Osteoblast (primary cell): Measurements from ENCODE around the gene ZFP36. TPM values are rescaled to one million over a fixed set of nuclear protein-coding genes. Genes with fewer than 3 reads are reported as not detected.

Source experiments
- DNase-seq: peaks from one replicate; pipeline ENCODE4 v3.0.0; 2011; ENCODE audit warnings: low spot score, mixed read lengths; ENCODE audit not compliant: insufficient read length; ENCODE audit errors: missing footprints
- H2AFZ ChIP-seq: 2 replicates; pipeline ENCODE4 v1.6.0; 2011; ENCODE audit warnings: mild to moderate bottlenecking, low read length
- H3K27ac ChIP-seq: 2 replicates; pipeline ENCODE4 v1.5.1; 2011; ENCODE audit warnings: mild to moderate bottlenecking, low read depth, low read length, moderate library complexity
- H3K27me3 ChIP-seq: 2 replicates; pipeline ENCODE4 v1.6.0; 2012; ENCODE audit warnings: mild to moderate bottlenecking, control low read depth, inconsistent platforms, low read length, moderate library complexity; ENCODE audit not compliant: insufficient read depth
- H3K36me3 ChIP-seq: 2 replicates; pipeline ENCODE4 v1.5.1; 2011; ENCODE audit warnings: mild to moderate bottlenecking, low read length, control low read depth, moderate library complexity; ENCODE audit not compliant: insufficient read depth
- H3K4me1 ChIP-seq: 2 replicates; pipeline ENCODE4 v1.5.1; 2011; ENCODE audit warnings: mild to moderate bottlenecking, low read length, control low read depth, moderate library complexity; ENCODE audit not compliant: insufficient read depth
- H3K4me2 ChIP-seq: 2 replicates; pipeline ENCODE4 v1.6.0; 2011; ENCODE audit warnings: mild to moderate bottlenecking, low read length; ENCODE audit not compliant: insufficient read depth
- H3K4me3 ChIP-seq: fragments of 200-600 bp; sonication (generic); 3 replicates; pipeline ENCODE4 v1.5.1; 2012; ENCODE audit warnings: mild to moderate bottlenecking, low read length, inconsistent platforms; ENCODE audit not compliant: insufficient read depth
- H3K79me2 ChIP-seq: 2 replicates; pipeline ENCODE4 v1.6.0; 2012; ENCODE audit warnings: mild to moderate bottlenecking, low read length, control low read depth, inconsistent platforms; ENCODE audit not compliant: insufficient read depth
- H3K9me3 ChIP-seq: 2 replicates; pipeline ENCODE4 v1.5.1; 2011; ENCODE audit warnings: low read depth, low read length, control low read depth
- H4K20me1 ChIP-seq: 2 replicates; pipeline ENCODE4 v1.6.0; 2012; ENCODE audit warnings: mild to moderate bottlenecking, low read length, control low read depth; ENCODE audit not compliant: insufficient read depth
- total RNA-seq: library from RNA; depleted of rRNA; stranded (reverse); fragments of >200 nt; gene quantifications from 2 replicates; pipeline ENCODE4 v1.2.3, GENCODE V29; 2012
- TF ChIP-seq, protein P1 (sequence below): IDR thresholded peaks from 2 replicates; pipeline ENCODE4 v1.5.1; 2011; ENCODE audit warnings: mild to moderate bottlenecking, low read depth, low read length, moderate library complexity; ENCODE audit errors: extremely low read depth

ZFP36 gene
- total RNA-seq, 1 donor: 6.5 TPM

DNA sequence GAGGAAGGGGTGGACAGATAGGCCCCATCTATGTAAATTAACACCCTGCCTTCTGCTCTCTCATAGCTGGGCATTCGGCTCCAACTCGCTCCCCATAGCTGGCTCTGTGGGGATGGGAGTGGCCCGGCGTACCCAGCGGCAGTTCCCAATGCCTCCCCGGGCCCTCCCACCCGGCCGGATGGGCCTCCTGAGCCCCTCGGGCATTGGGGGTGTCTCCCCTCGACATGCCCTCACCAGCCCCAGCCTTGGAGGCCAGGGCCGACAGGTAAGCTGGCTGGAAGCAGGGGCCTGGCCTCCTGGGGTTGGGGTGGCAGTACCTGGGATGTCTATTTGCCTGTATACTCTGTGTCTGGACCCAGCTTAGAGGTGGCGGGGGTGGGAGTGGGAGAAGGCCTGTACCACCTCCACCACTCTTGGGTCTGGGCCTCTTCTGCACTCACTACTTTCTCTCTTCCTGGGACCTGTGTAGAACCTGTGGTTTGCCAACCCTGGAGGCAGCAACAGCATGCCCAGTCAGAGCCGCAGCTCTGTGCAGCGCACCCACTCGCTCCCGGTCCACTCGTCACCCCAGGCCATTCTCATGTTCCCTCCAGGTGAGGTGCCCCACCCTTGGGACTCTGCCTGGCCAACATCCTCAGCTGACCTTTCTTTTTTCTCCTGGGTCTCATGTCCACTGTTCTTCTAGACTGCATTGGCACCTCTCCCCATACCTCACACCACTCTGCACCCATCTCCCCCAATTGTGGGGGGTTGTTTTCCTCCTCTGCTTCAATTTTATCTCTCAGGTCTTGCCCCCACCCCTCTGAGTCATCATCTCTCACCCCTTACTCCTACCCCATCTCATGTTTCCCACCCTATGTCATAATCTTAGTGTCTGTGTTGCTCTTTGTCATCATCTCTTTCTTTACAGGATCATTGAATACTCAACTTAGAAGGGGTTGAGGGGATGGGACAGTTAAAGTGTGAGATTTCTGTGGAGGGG lies 25.8 kb upstream of the ZFP36 start:
- peak; percentile 61 for DNase-seq
- Histone ChIP-seq H3K4me2 (no peak overlapping the region), H4K20me1 (peaks cover 3% of the 10 kb centered on the region), H3K27me3 (no peaks in the 10 kb centered on the region), H3K27ac (peak overlapping the region; percentile 39), H3K9me3 (no peaks in the 10 kb centered on the region), H3K4me3 (no peak overlapping the region), H3K79me2 (peaks cover 2% of the 10 kb centered on the region), H3K36me3 (peaks cover 93% of the 10 kb centered on the region), H2AFZ (no peak overlapping the region), H3K4me1 (peaks cover 6% of the 10 kb centered on the region)
- TF ChIP-seq, protein P1, sequence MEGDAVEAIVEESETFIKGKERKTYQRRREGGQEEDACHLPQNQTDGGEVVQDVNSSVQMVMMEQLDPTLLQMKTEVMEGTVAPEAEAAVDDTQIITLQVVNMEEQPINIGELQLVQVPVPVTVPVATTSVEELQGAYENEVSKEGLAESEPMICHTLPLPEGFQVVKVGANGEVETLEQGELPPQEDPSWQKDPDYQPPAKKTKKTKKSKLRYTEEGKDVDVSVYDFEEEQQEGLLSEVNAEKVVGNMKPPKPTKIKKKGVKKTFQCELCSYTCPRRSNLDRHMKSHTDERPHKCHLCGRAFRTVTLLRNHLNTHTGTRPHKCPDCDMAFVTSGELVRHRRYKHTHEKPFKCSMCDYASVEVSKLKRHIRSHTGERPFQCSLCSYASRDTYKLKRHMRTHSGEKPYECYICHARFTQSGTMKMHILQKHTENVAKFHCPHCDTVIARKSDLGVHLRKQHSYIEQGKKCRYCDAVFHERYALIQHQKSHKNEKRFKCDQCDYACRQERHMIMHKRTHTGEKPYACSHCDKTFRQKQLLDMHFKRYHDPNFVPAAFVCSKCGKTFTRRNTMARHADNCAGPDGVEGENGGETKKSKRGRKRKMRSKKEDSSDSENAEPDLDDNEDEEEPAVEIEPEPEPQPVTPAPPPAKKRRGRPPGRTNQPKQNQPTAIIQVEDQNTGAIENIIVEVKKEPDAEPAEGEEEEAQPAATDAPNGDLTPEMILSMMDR: no peak

DNA sequence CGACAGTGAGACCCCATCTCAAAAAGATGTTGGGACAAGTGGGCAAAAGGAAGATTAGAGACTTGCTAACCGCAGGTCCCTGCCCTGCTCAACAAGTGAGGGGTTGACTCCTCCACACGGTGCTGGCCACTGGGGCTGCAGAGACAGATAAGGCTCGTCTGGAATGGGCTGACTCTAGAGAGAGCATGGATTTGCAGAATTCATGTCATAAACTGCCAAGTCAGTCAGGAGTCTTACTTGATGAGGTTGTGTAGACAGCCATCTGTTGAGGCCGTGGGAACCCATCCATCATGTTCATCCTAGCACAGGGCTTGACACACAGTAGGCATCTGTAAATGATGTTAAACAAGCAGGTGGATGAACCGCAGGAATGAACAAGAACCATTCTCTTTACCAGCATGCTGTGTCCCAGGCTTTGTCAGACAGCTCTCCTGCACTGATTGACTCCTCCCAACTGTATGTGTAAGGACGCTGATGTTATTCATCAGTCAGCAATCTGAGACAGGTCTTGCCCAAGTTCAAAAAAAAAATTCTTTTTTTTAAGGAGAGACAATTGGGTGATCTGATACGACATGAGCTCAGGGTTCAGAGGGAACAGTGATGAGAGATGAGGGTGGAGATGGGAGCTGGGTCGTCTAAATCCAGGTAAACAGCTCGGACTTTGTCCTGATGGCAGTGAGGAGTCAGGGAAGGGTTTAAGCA lies 24.6 kb upstream of the ZFP36 start:
- peaks cover 6% of the 10 kb centered on the region for H3K4me1 ChIP-seq
- H3K4me3 ChIP-seq: no peak overlapping the region
- H2AFZ ChIP-seq: no peak overlapping the region
- H3K36me3 ChIP-seq: peaks cover 93% of the 10 kb centered on the region
- no peaks in the 10 kb centered on the region for H3K79me2 ChIP-seq
- H3K4me2 ChIP-seq: no peak overlapping the region
- H4K20me1 ChIP-seq: peaks cover 3% of the 10 kb centered on the region
- TF ChIP-seq, protein P1: no peak
- DNase-seq: peak; percentile 90
- peak overlapping the region; percentile 40 for H3K27ac ChIP-seq
- H3K27me3 ChIP-seq: no peaks in the 10 kb centered on the region
- H3K9me3 ChIP-seq: no peaks in the 10 kb centered on the region

DNA sequence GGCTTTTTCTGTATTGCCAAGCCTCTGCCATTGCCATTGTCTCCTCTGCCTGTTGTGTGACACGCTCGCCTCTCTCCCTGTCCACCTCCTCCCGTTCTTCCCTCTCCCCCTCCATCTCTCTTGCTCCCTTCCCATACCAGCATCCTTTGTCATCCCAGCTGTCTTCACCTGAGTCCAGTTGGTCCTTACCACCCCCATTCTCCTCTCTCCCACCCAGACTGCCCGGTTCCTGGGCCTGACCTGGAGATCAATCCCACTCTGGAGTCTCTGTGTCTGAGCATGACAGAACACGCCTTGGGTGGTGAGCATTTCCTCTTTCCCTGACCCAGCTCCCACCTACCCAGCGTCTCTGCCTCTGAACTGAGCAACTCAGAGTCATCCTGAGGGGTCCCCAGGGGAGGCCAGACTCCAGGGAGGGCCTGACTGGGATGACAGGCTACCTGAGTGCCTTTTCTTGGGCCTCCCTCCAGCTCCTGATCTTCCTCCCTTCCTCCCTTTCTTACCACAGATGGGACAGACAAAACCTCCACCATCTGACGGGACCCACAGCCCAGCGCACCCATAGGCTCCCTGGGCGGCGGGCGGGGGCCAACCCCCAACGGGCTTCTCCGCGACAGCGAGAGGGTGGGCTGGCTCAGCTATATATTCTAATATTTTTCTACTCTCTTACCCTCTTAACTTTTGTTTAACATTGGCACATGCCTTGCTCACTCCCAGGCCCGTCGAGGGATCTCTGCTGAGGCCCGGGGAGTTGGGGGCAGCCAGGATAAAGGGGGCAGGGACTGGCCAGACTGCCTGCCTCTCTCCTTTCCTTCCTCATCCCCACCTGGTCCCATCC lies 23.4 kb upstream of the ZFP36 start:
- H3K79me2 ChIP-seq: no peaks in the 10 kb centered on the region
- no peak overlapping the region for H3K4me3 ChIP-seq
- no peaks in the 10 kb centered on the region for H3K27me3 ChIP-seq
- TF ChIP-seq, protein P1: no peak
- no peak overlapping the region for H2AFZ ChIP-seq
- H3K9me3 ChIP-seq: no peaks in the 10 kb centered on the region
- H3K36me3 ChIP-seq: peaks cover 91% of the 10 kb centered on the region
- H3K4me1 ChIP-seq: peaks cover 6% of the 10 kb centered on the region
- no peak overlapping the region for H3K4me2 ChIP-seq
- H4K20me1 ChIP-seq: peaks cover 3% of the 10 kb centered on the region
- DNase-seq: peak; percentile 73
- H3K27ac ChIP-seq: peak overlapping the region; percentile 40
